IgD-negative memory B cell (primary cell): ENCODE measurements around the gene TMEM178B. TPM values are rescaled to one million over a fixed set of nuclear protein-coding genes. Genes with fewer than 3 reads are reported as not detected.
"Not testable (repeated sequence)": the region's sequence is repeated elsewhere in the genome, so short reads cannot be mapped to it uniquely, and the experiment has no call there.

Experiments used
- H3K27ac Mint-ChIP-seq, 3 donors: one replicate each; pipeline ENCODE4 v1.8.0; 2020 to 2022; ENCODE audit warnings: mild to moderate bottlenecking in 3 of 3, mixed read lengths in 3 of 3, moderate library complexity in 1 of 3
- H3K27me3 Mint-ChIP-seq: one replicate; pipeline ENCODE4 v1.8.0; 2021; ENCODE audit warnings: mixed read lengths
- H3K36me3 Mint-ChIP-seq: one replicate; pipeline ENCODE4 v1.8.0; 2020; ENCODE audit warnings: mild to moderate bottlenecking, mixed read lengths
- H3K4me1 Mint-ChIP-seq, 3 donors: one replicate each; pipeline ENCODE4 v1.8.0; 2020 to 2022; ENCODE audit warnings: mixed read lengths in 3 of 3, mild to moderate bottlenecking in 1 of 3
- H3K4me3 Mint-ChIP-seq, 4 donors: one replicate each; pipeline ENCODE4 v1.8.0; 2020 to 2022; ENCODE audit warnings: mild to moderate bottlenecking in 4 of 4, mixed read lengths in 4 of 4, moderate library complexity in 3 of 4
- H3K9me3 Mint-ChIP-seq, 3 donors: one replicate each; pipeline ENCODE4 v1.8.0; 2020 to 2021; ENCODE audit warnings: mixed read lengths in 3 of 3, mild to moderate bottlenecking in 1 of 3
- polyA plus RNA-seq: library from polyadenylated mRNA; unstranded; fragments of 300-500 nt; fragmentation: Illumina TruSeq; gene quantifications from one replicate; pipeline ENCODE4 v1.2.3, GENCODE V29; 2021

TMEM178B gene
- polyA plus RNA-seq, 1 donor from 2014 or later: not detected

GRCh38 chr7:141397236-141398163, 323.6 kb downstream of the TMEM178B start:
- Mint-ChIP-seq H3K27ac (no peak overlapping the region), H3K4me3 (no peak overlapping the region), H3K36me3 (no peaks in the 10 kb centered on the region)

GRCh38 chr7:141400356-141400755, 326.5 kb downstream of the TMEM178B start:
- Mint-ChIP-seq H3K27me3 (no peaks in the 10 kb centered on the region), H3K4me1 (peaks cover 0 to 2% (median 0%) of the 10 kb centered on the region in 3 donors), H3K27ac (no peak overlapping the region), H3K9me3 (no peaks in the 10 kb centered on the region), H3K36me3 (no peaks in the 10 kb centered on the region), H3K4me3 (no peak overlapping the region)

More at GRCh38 chr7:141397236-141398163, 323.6 kb downstream of the TMEM178B start:
- no peaks in the 10 kb centered on the region for H3K9me3 Mint-ChIP-seq
- H3K4me1 Mint-ChIP-seq: peaks cover 0 to 2% (median 0%) of the 10 kb centered on the region in 3 donors
- H3K27me3 Mint-ChIP-seq: no peaks in the 10 kb centered on the region

- peaks cover 0 to 2% (median 0%) of the 10 kb centered on the region in 3 donors for H3K4me1 Mint-ChIP-seq
- no peaks in the 10 kb centered on the region for H3K27me3 Mint-ChIP-seq
- H3K36me3 Mint-ChIP-seq: no peaks in the 10 kb centered on the region
- no peaks in the 10 kb centered on the region for H3K9me3 Mint-ChIP-seq
- no peak overlapping the region for H3K27ac Mint-ChIP-seq
- peak overlapping the region in 1 of 4 donors; percentile 61 for H3K4me3 Mint-ChIP-seq
Observed at GRCh38 chr7:141402277-141402996, 328.6 kb downstream of the TMEM178B start.

GRCh38 chr7:141403846-141404245, 330.0 kb downstream of the TMEM178B start:
- not testable (repeated sequence) for H3K36me3 Mint-ChIP-seq, H3K9me3 Mint-ChIP-seq, H3K4me1 Mint-ChIP-seq, H3K4me3 Mint-ChIP-seq, H3K27ac Mint-ChIP-seq, H3K27me3 Mint-ChIP-seq

- H3K27ac Mint-ChIP-seq: no peak overlapping the region
- H3K4me3 Mint-ChIP-seq: no peak overlapping the region
- H3K36me3 Mint-ChIP-seq: peaks cover 1% of the 10 kb centered on the region
- peaks cover 3% of the 10 kb centered on the region for H3K27me3 Mint-ChIP-seq
- no peaks in the 10 kb centered on the region for H3K9me3 Mint-ChIP-seq
- H3K4me1 Mint-ChIP-seq: no peaks in the 10 kb centered on the region
Observed at GRCh38 chr7:141406347-141406746, 332.5 kb downstream of the TMEM178B start.

GRCh38 chr7:141407893-141408292, 334.0 kb downstream of the TMEM178B start:
- no peak overlapping the region for H3K4me3 Mint-ChIP-seq
- no peaks in the 10 kb centered on the region for H3K9me3 Mint-ChIP-seq
- H3K27me3 Mint-ChIP-seq: peaks cover 3% of the 10 kb centered on the region
- H3K4me1 Mint-ChIP-seq: no peaks in the 10 kb centered on the region
- H3K27ac Mint-ChIP-seq: no peak overlapping the region
- H3K36me3 Mint-ChIP-seq: peaks cover 1% of the 10 kb centered on the region

- Mint-ChIP-seq H3K4me1 (no peaks in the 10 kb centered on the region), H3K27ac (no peak overlapping the region), H3K36me3 (peaks cover 1% of the 10 kb centered on the region), H3K9me3 (no peaks in the 10 kb centered on the region), H3K4me3 (no peak overlapping the region), H3K27me3 (peaks cover 3% of the 10 kb centered on the region)
Observed at GRCh38 chr7:141408440-141408839, 334.6 kb downstream of the TMEM178B start.

- Mint-ChIP-seq H3K4me3 (no peak overlapping the region), H3K27ac (no peak overlapping the region), H3K9me3 (no peaks in the 10 kb centered on the region), H3K36me3 (peaks cover 1% of the 10 kb centered on the region), H3K4me1 (no peaks in the 10 kb centered on the region), H3K27me3 (peaks cover 3% of the 10 kb centered on the region)
Observed at GRCh38 chr7:141409219-141409618, 335.4 kb downstream of the TMEM178B start.

- H3K27ac Mint-ChIP-seq: no peak overlapping the region
- no peaks in the 10 kb centered on the region for H3K9me3 Mint-ChIP-seq
- peaks cover 3% of the 10 kb centered on the region for H3K27me3 Mint-ChIP-seq
- peak overlapping the region in 1 of 4 donors; percentile 20 for H3K4me3 Mint-ChIP-seq
- peaks cover 1% of the 10 kb centered on the region for H3K36me3 Mint-ChIP-seq
- H3K4me1 Mint-ChIP-seq: no peaks in the 10 kb centered on the region
Observed at GRCh38 chr7:141409801-141410329, 336.0 kb downstream of the TMEM178B start.

GRCh38 chr7:141410353-141411000, 336.6 kb downstream of the TMEM178B start:
- Mint-ChIP-seq H3K4me3 (no peak overlapping the region), H3K27me3 (peaks cover 3% of the 10 kb centered on the region), H3K9me3 (no peaks in the 10 kb centered on the region), H3K4me1 (no peaks in the 10 kb centered on the region), H3K27ac (no peak overlapping the region), H3K36me3 (peaks cover 1% of the 10 kb centered on the region)

- H3K9me3 Mint-ChIP-seq: no peaks in the 10 kb centered on the region
- peaks cover 3% of the 10 kb centered on the region for H3K27me3 Mint-ChIP-seq
- H3K4me1 Mint-ChIP-seq: no peaks in the 10 kb centered on the region
- no peak overlapping the region for H3K4me3 Mint-ChIP-seq
- no peak overlapping the region for H3K27ac Mint-ChIP-seq
- peaks cover 1% of the 10 kb centered on the region for H3K36me3 Mint-ChIP-seq
Observed at GRCh38 chr7:141411133-141411532, 337.3 kb downstream of the TMEM178B start.

GRCh38 chr7:141415999-141416398, 342.1 kb downstream of the TMEM178B start:
- Mint-ChIP-seq H3K27me3 (no peaks in the 10 kb centered on the region), H3K27ac (no peak overlapping the region), H3K36me3 (no peaks in the 10 kb centered on the region), H3K4me3 (no peak overlapping the region), H3K9me3 (peaks cover 0 to 6% (median 0%) of the 10 kb centered on the region in 3 donors), H3K4me1 (no peaks in the 10 kb centered on the region)

- no peak overlapping the region for H3K4me3 Mint-ChIP-seq
- no peak overlapping the region for H3K27ac Mint-ChIP-seq
- no peaks in the 10 kb centered on the region for H3K4me1 Mint-ChIP-seq
- no peaks in the 10 kb centered on the region for H3K27me3 Mint-ChIP-seq
- H3K36me3 Mint-ChIP-seq: no peaks in the 10 kb centered on the region
- peaks cover 0 to 6% (median 0%) of the 10 kb centered on the region in 3 donors for H3K9me3 Mint-ChIP-seq
Observed at GRCh38 chr7:141416650-141417270, 342.9 kb downstream of the TMEM178B start.

GRCh38 chr7:141417506-141417905, 343.6 kb downstream of the TMEM178B start:
- Mint-ChIP-seq H3K9me3 (peaks cover 0 to 6% (median 0%) of the 10 kb centered on the region in 3 donors), H3K27ac (no peak overlapping the region), H3K4me3 (no peak overlapping the region), H3K36me3 (no peaks in the 10 kb centered on the region), H3K4me1 (no peaks in the 10 kb centered on the region), H3K27me3 (peaks cover 2% of the 10 kb centered on the region)
